Body of pancreas (tissue), 4 donors: ENCODE results near the gene SCAF8. TPM values are rescaled to one million over a fixed set of nuclear protein-coding genes. Genes with fewer than 3 reads are reported as not detected.

Experiments used
- ATAC-seq: fragments of 150-250 bp; one replicate; pipeline ENCODE4 v1.9.1; 2016
- DNase-seq, 4 donors: peaks; one replicate each; pipeline ENCODE4 v3.0.0-alpha.2; 2019
- H3K27ac ChIP-seq, 4 donors: fragments of 200-600 bp; sonication (generic); 1 replicate in 3 of 4; 2 replicates in 1 of 4; pipeline versions ENCODE4 v1.5.1 to v1.6.1; 2016 to 2019; ENCODE audit warnings: mild to moderate bottlenecking in 1 of 4, mixed read lengths in 1 of 4, moderate library complexity in 1 of 4
- H3K27me3 ChIP-seq, 2 donors: fragments of 200-600 bp; sonication (generic); one replicate each; pipeline ENCODE4 v1.6.0; 2016; ENCODE audit warnings: mild to moderate bottlenecking in 1 of 2
- H3K36me3 ChIP-seq, 2 donors: fragments of 200-600 bp; sonication (generic); replicated peaks in 1 of 2; 2 replicates each; pipeline ENCODE4 v1.5.1; 2016; ENCODE audit warnings: low read depth in 2 of 2; ENCODE audit not compliant: insufficient read depth in 1 of 2
- H3K4me1 ChIP-seq: fragments of 200-600 bp; sonication (generic); one replicate; pipeline ENCODE4 v1.6.0; 2016
- H3K4me3 ChIP-seq, 2 donors: fragments of 200-600 bp; sonication (generic); 1 replicate in 1 of 2; 2 replicates in 1 of 2; pipeline ENCODE4 v1.5.1; 2016 to 2019
- H3K9me3 ChIP-seq, 3 donors: fragments of 200-600 bp; sonication (generic); 1 replicate in 2 of 3; 2 replicates in 1 of 3; pipeline ENCODE4 v1.5.1; 2016
- POLR2A ChIP-seq, 3 donors: fragments of 450-650 bp; IDR thresholded peaks; one replicate each; pipeline ENCODE4 v1.6.1; 2016; ENCODE audit warnings: antibody characterized with exemption in 3 of 3, mild to moderate bottlenecking in 2 of 3
- WGBS, 2 donors: methylation state at CpG; one replicate each; pipeline ENCODE4 v1.1.5; 2017; 5-methylcytosine and 5-hydroxymethylcytosine counted together
- intact Hi-C: fragments of 100-400 bp; cut with DNase I; formaldehyde crosslinking; loops from one replicate; pipeline ENCODE4 v1.15.1; 2023
- total RNA-seq, 2 donors: library from RNA; depleted of rRNA; stranded (reverse); fragments of >200 nt; gene quantifications; one replicate each; pipeline ENCODE4 v1.1.0, GENCODE V29; 2016
- TF ChIP-seq, protein P1 (sequence below), 7 experiments: fragments of 450-650 bp in 4 of 7; fragments of 200-600 bp in 3 of 7; sonication (generic) in 3 of 7; IDR thresholded peaks; one replicate each; pipeline ENCODE4 v1.5.1; 2016 to 2019; ENCODE audit warnings: antibody characterized with exemption in 7 of 7

The SCAF8 gene
- total RNA-seq, 2 donors from 2014 or later, result 23.6 to 24.1 TPM

GRCh38 chr6:154783229-154783628, 50.0 kb downstream of the SCAF8 start:
- Histone ChIP-seq H3K27me3 (no peaks in the 10 kb centered on the region), H3K4me3 (no peak overlapping the region), H3K27ac (no peak overlapping the region), H3K4me1 (peaks cover 13% of the 10 kb centered on the region), H3K36me3 (peaks cover 0 to 3% of the 10 kb centered on the region in 2 donors), H3K9me3 (no peaks in the 10 kb centered on the region)
- intact Hi-C loops, result no loop called here
- WGBS, 2 donors, result 70 to 78% methylated on average over 2 of the region's 2 CpGs
- DNase-seq, result no peak
- ATAC-seq, result no peak
- no peak for TF ChIP-seq POLR2A (IDR thresholded peaks at IDR 0.05)
- TF ChIP-seq, protein P1, sequence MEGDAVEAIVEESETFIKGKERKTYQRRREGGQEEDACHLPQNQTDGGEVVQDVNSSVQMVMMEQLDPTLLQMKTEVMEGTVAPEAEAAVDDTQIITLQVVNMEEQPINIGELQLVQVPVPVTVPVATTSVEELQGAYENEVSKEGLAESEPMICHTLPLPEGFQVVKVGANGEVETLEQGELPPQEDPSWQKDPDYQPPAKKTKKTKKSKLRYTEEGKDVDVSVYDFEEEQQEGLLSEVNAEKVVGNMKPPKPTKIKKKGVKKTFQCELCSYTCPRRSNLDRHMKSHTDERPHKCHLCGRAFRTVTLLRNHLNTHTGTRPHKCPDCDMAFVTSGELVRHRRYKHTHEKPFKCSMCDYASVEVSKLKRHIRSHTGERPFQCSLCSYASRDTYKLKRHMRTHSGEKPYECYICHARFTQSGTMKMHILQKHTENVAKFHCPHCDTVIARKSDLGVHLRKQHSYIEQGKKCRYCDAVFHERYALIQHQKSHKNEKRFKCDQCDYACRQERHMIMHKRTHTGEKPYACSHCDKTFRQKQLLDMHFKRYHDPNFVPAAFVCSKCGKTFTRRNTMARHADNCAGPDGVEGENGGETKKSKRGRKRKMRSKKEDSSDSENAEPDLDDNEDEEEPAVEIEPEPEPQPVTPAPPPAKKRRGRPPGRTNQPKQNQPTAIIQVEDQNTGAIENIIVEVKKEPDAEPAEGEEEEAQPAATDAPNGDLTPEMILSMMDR (IDR thresholded peaks at IDR 0.05), result no peak

- ATAC-seq (no peak), DNase-seq (no peak)
- Histone ChIP-seq H3K4me1 (peaks cover 13% of the 10 kb centered on the region), H3K27me3 (no peaks in the 10 kb centered on the region), H3K36me3 (peaks cover 0 to 3% of the 10 kb centered on the region in 2 donors), H3K27ac (no peak overlapping the region), H3K9me3 (no peaks in the 10 kb centered on the region), H3K4me3 (no peak overlapping the region)
- intact Hi-C loops, result no loop called here
- 76 to 82% methylated on average over 2 of the region's 2 CpGs for WGBS, 2 donors
- TF ChIP-seq, protein P1 (IDR thresholded peaks at IDR 0.05), result no peak
- TF ChIP-seq POLR2A (IDR thresholded peaks at IDR 0.05), result no peak
Measured at GRCh38 chr6:154785075-154785474, 51.9 kb downstream of the SCAF8 start.

DNA sequence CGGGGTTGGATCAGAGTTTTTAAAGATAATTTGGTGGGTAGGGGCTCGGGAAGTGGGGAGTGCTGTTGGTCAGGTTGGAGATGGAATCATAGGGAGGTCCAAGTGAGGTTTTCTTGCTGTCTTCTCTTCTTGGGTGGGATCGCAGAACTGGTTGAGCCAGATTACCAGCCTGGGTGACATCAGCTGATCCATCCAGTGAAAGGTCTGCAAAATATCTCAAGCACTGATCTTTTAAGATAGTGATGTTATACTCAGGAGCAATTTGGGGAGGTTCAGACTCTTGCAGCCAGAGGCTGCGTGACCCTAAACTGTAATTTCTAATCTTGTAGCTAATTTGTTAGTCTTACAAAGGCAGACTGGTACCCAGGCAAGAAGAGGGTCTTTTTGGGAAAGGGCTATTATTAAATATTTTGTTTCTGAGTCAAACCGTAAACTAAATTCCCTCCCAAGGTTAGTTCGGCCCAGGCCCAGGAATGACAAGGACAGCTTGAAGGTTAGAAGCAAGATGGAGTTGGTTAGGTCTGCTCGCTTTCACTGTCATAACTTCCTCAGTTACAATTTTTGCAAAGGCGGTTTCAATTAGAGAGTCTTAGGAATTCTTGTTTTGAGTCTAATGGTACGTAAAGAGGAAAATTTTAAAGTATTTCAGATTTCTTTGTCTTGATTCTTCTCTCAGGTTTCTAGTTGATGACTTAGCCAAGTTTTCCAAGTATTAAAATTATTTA, 53.1 kb downstream of the SCAF8 start:
- DNase-seq, result no peak
- intact Hi-C loops, result no loop called here
- WGBS, 2 donors, result 90 to 93% methylated on average over 9 of the region's 9 CpGs
- TF ChIP-seq POLR2A (IDR thresholded peaks at IDR 0.05), result no peak
- TF ChIP-seq, protein P1 (IDR thresholded peaks at IDR 0.05), result no peak
- H3K4me1 ChIP-seq, result peaks cover 13% of the 10 kb centered on the region
- H3K36me3 ChIP-seq, result no peaks in the 10 kb centered on the region
- H3K27ac ChIP-seq, result no peak overlapping the region
- no peak for ATAC-seq
- no peaks in the 10 kb centered on the region for H3K27me3 ChIP-seq
- no peaks in the 10 kb centered on the region for H3K9me3 ChIP-seq
- H3K4me3 ChIP-seq, result no peak overlapping the region

DNA sequence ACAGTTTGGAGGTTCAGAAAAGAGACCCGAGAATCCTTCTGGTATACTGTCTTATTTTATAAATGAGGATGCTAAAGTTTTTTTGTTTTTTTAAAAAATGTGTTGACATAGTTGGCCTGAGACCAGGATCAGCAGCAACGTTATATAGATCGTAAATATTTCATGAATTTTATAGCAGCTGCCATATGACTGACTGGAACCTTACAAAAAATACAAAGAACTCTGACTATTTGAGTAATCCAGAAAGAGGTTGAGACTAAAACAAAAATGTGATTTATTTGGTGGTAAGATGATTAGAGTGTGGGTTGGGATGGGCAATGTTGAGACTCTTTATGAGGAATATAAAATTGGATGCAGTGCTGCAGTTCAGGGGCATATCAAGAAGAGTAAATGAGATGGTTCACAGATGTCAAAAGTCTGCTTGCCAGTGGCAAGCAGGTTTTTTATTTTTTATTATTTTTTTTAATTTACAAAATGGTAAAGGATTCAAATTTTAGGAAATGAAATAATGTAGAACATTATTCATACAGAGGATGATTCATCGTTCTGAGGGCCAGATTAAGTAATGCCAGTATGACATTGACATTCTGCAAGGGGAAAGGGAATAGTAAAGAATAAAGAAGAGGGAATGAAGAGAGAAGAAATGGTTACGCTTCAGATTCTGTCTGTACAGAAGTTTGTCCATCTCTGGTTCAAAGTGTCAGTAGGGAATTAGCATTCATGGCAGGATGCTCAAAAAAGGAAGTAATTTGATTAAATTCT, 58.5 kb downstream of the SCAF8 start:
- 73 to 77% methylated on average over 5 of the region's 5 CpGs for WGBS, 2 donors

More for the DNA sequence above, 58.5 kb downstream of the SCAF8 start:
- DNase-seq, result no peak
- H3K4me3 ChIP-seq, result no peak overlapping the region
- H3K27ac ChIP-seq, result no peak overlapping the region
- no peaks in the 10 kb centered on the region for H3K9me3 ChIP-seq
- intact Hi-C loops, result no loop called here
- no peaks in the 10 kb centered on the region for H3K27me3 ChIP-seq
- H3K4me1 ChIP-seq, result no peaks in the 10 kb centered on the region
- H3K36me3 ChIP-seq, result peaks cover 0 to 4% of the 10 kb centered on the region in 2 donors
- ATAC-seq, result no peak
- TF ChIP-seq POLR2A (IDR thresholded peaks at IDR 0.05), result no peak
- TF ChIP-seq, protein P1 (IDR thresholded peaks at IDR 0.05), result no peak
